Tibial nerve (tissue), 4 donors: Measurements from ENCODE around the gene DDX47. TPM values are rescaled to one million over a fixed set of nuclear protein-coding genes. Genes with fewer than 3 reads are reported as not detected.

ENCODE experiments used
- DNase-seq, 2 donors: peaks; one replicate each; pipeline ENCODE4 v3.0.0-alpha.2; 2019; ENCODE audit warnings: low spot score in 2 of 2
- H3K27ac ChIP-seq, 4 donors: fragments of 200-600 bp; sonication (generic) in 3 of 4; one replicate each; pipeline ENCODE4 v1.5.1; 2017 to 2019; ENCODE audit warnings: mild to moderate bottlenecking in 1 of 4
- H3K27me3 ChIP-seq, 2 donors: fragments of 200-600 bp; sonication (generic) in 1 of 2; one replicate each; pipeline versions ENCODE4 v1.5.1 to v1.6.0; 2017 to 2019
- H3K36me3 ChIP-seq, 3 donors: fragments of 200-600 bp; sonication (generic); one replicate each; pipeline ENCODE4 v1.5.1; 2018 to 2019
- H3K4me1 ChIP-seq, 4 donors: fragments of 200-600 bp; sonication (generic) in 3 of 4; one replicate each; pipeline ENCODE4 v1.5.1; 2017 to 2019
- H3K4me3 ChIP-seq, 4 donors: fragments of 200-600 bp; sonication (generic) in 3 of 4; one replicate each; pipeline ENCODE4 v1.5.1; 2017 to 2019; ENCODE audit warnings: mild to moderate bottlenecking in 1 of 4, moderate library complexity in 1 of 4
- H3K9me3 ChIP-seq, 4 donors: fragments of 200-600 bp; sonication (generic) in 3 of 4; one replicate each; pipeline ENCODE4 v1.5.1; 2017 to 2019
- CTCF ChIP-seq, 5 experiments: fragments of 200-600 bp in 3 of 5; fragments of 450-650 bp in 2 of 5; sonication (generic) in 3 of 5; IDR thresholded peaks; one replicate each; pipeline ENCODE4 v1.5.1; 2016 to 2019; ENCODE audit warnings: antibody characterized with exemption in 5 of 5, mild to moderate bottlenecking in 3 of 5, moderate library complexity in 2 of 5
- EP300 ChIP-seq, 2 donors: sonication (generic); formaldehyde crosslinking; IDR thresholded peaks; one replicate each; pipeline ENCODE4 v1.6.1; 2017; ENCODE audit warnings: antibody characterized with exemption in 2 of 2, mild to moderate bottlenecking in 1 of 2
- POLR2A ChIP-seq, 2 donors: fragments of 450-650 bp; IDR thresholded peaks; one replicate each; pipeline ENCODE4 v1.6.1; 2017; ENCODE audit warnings: antibody characterized with exemption in 2 of 2, mild to moderate bottlenecking in 2 of 2, moderate library complexity in 2 of 2
- WGBS, 2 donors: methylation state at CpG; one replicate each; pipeline ENCODE4 v1.1.5; 2018; 5-methylcytosine and 5-hydroxymethylcytosine counted together
- total RNA-seq, 4 donors: library from RNA; depleted of rRNA; stranded (reverse); fragments of >200 nt; gene quantifications; one replicate each; pipeline ENCODE4 v1.1.0, GENCODE V29; 2016

The DDX47 gene
- total RNA-seq, 4 donors from 2014 or later, result 39.4 to 50.0 (median 47.8) TPM

GRCh38 chr12:12796928-12797793 is 16.0 kb upstream of the DDX47 start:
- Histone ChIP-seq H3K4me1 (peaks cover 0 to 3% (median 0%) of the 10 kb centered on the region in 4 donors), H3K36me3 (no peaks in the 10 kb centered on the region), H3K4me3 (no peak overlapping the region), H3K27me3 (no peaks in the 10 kb centered on the region), H3K27ac (no peak overlapping the region), H3K9me3 (no peaks in the 10 kb centered on the region)
- 87% methylated on average over 9 of the region's 9 CpGs for WGBS, 2 donors
- TF ChIP-seq EP300 (IDR thresholded peaks at IDR 0.05) (no peak), POLR2A (IDR thresholded peaks at IDR 0.05) (no peak), CTCF (IDR thresholded peaks at IDR 0.05) (no peak)
- DNase-seq, result no peak

GRCh38 chr12:12797794-12798152 is 15.4 kb upstream of the DDX47 start:
- Histone ChIP-seq H3K27ac (no peak overlapping the region), H3K9me3 (no peaks in the 10 kb centered on the region), H3K4me1 (peaks cover 0 to under 1% (median 0%) of the 10 kb centered on the region in 4 donors), H3K4me3 (no peak overlapping the region), H3K27me3 (no peaks in the 10 kb centered on the region), H3K36me3 (no peaks in the 10 kb centered on the region)
- TF ChIP-seq CTCF (IDR thresholded peaks at IDR 0.05) (no peak), EP300 (IDR thresholded peaks at IDR 0.05) (no peak), POLR2A (IDR thresholded peaks at IDR 0.05) (no peak)
- no peak for DNase-seq
- 74 to 88% methylated on average over 3 of the region's 3 CpGs for WGBS, 2 donors

GRCh38 chr12:12798480-12798879 is 14.7 kb upstream of the DDX47 start:
- H3K27me3 ChIP-seq, result no peaks in the 10 kb centered on the region
- H3K4me3 ChIP-seq, result no peak overlapping the region
- WGBS, 2 donors, result 93 to 97% methylated on average over 1 of the region's 1 CpG
- peaks cover 0 to 7% (median 0%) of the 10 kb centered on the region in 4 donors for H3K4me1 ChIP-seq
- no peaks in the 10 kb centered on the region for H3K9me3 ChIP-seq
- H3K27ac ChIP-seq, result no peak overlapping the region
- TF ChIP-seq EP300 (IDR thresholded peaks at IDR 0.05) (no peak), POLR2A (IDR thresholded peaks at IDR 0.05) (no peak), CTCF (IDR thresholded peaks at IDR 0.05) (no peak)
- no peak for DNase-seq
- H3K36me3 ChIP-seq, result no peaks in the 10 kb centered on the region

- WGBS, 2 donors, result 81 to 85% methylated on average over 8 of the region's 8 CpGs
- DNase-seq, result no peak
These were observed 13.8 kb upstream of the DDX47 start for GRCh38 chr12:12799163-12799920.

More at GRCh38 chr12:12799163-12799920, 13.8 kb upstream of the DDX47 start:
- no peaks in the 10 kb centered on the region for H3K36me3 ChIP-seq
- H3K4me3 ChIP-seq, result no peak overlapping the region
- no peaks in the 10 kb centered on the region for H3K9me3 ChIP-seq
- no peak for TF ChIP-seq EP300 (IDR thresholded peaks at IDR 0.05)
- no peak for TF ChIP-seq CTCF (IDR thresholded peaks at IDR 0.05)
- no peak for TF ChIP-seq POLR2A (IDR thresholded peaks at IDR 0.05)
- H3K4me1 ChIP-seq, result peaks cover 0 to 8% (median 4%) of the 10 kb centered on the region in 4 donors
- no peak overlapping the region for H3K27ac ChIP-seq
- H3K27me3 ChIP-seq, result no peaks in the 10 kb centered on the region
